ENCODE data around the gene GPR61.

GPR61 gene

GRCh38 chr1:109493805-109494539 is 45.7 kb upstream of the GPR61 start, which contains the start of gene CYB561D1 (continued):
- TF ChIP-seq ZSCAN23 (tag by site-specific recombination; IDR thresholded peaks at IDR 0.05) (no peak), ZSCAN30 (tag by site-specific recombination; IDR thresholded peaks at IDR 0.05) (peak; percentile 89; the same call in 1 of the 2 replicates), ZNF600 (tag by site-specific recombination; IDR thresholded peaks at IDR 0.05) (peak; percentile 91), ZNF416 (tag by site-specific recombination; IDR thresholded peaks at IDR 0.05) (no peak), EGR2 (tag by site-specific recombination; IDR thresholded peaks at IDR 0.05; ENCODE audit: low read depth) (peak; percentile 84), KLF17 (tag by site-specific recombination; IDR thresholded peaks at IDR 0.05) (peak; percentile 64), ZNF530 (tag by site-specific recombination; IDR thresholded peaks at IDR 0.05; ENCODE audit: low read depth) (no peak), AEBP2 (tag by site-specific recombination; IDR thresholded peaks at IDR 0.05; ENCODE audit: borderline replicate concordance) (no peak), KLF7 (tag by site-specific recombination; IDR thresholded peaks at IDR 0.05; ENCODE audit: borderline replicate concordance) (no peak; the same call in 1 of the 2 replicates), ZNF24 (tag by site-specific recombination; IDR thresholded peaks at IDR 0.05) (no peak), ZFHX2 (tag by site-specific recombination; conservative IDR thresholded peaks at IDR 0.05) (peak; percentile 93), ZNF518A (tag by site-specific recombination; conservative IDR thresholded peaks at IDR 0.05; ENCODE audit: low read depth) (peak; percentile 37; the same call in 1 of the 2 replicates), ZNF354C (tag by site-specific recombination; IDR thresholded peaks at IDR 0.05; ENCODE audit: borderline replicate concordance, low read depth) (no peak), ZNF830 (tag by site-specific recombination; IDR thresholded peaks at IDR 0.05; ENCODE audit: low read depth) (no peak), ZEB2 (tag by site-specific recombination; IDR thresholded peaks at IDR 0.05) (peak; percentile 93), GLI2 (tag by site-specific recombination; IDR thresholded peaks at IDR 0.05; ENCODE audit: borderline replicate concordance, low read depth) (no peak), ZNF449 (tag by site-specific recombination; IDR thresholded peaks at IDR 0.05) (no peak), ZSCAN18 (tag by site-specific recombination; IDR thresholded peaks at IDR 0.05) (no peak), ZNF639 (tag by site-specific recombination; IDR thresholded peaks at IDR 0.05) (peak; percentile 65; the same call in 1 of the 2 replicates), ZNF654 (tag by site-specific recombination; IDR thresholded peaks at IDR 0.05; ENCODE audit: low read depth) (no peak), ZBTB48 (tag by site-specific recombination; IDR thresholded peaks at IDR 0.05) (peak; percentile 48; the same call in 1 of the 2 replicates), ZIC2 (tag by site-specific recombination; IDR thresholded peaks at IDR 0.05) (peak; percentile 45; the same call in 1 of the 2 replicates), ZBTB7A (tag by site-specific recombination; IDR thresholded peaks at IDR 0.05; ENCODE audit: low read depth) (no peak), ZNF623 (tag by site-specific recombination; IDR thresholded peaks at IDR 0.05) (no peak), KLF1 (tag by site-specific recombination; IDR thresholded peaks at IDR 0.05) (peak; percentile 65; the same call in 1 of the 2 replicates), ZNF37A (tag by site-specific recombination; IDR thresholded peaks at IDR 0.05) (no peak)
